Vagina (tissue), 2 donors: ENCODE data around the gene ARHGAP33. TPM values are rescaled to one million over a fixed set of nuclear protein-coding genes. Genes with fewer than 3 reads are reported as not detected.

Source experiments
- DNase-seq, 2 donors: peaks; one replicate each; pipeline ENCODE4 v3.0.0-alpha.2; 2017; ENCODE audit errors: extremely low spot score in 2 of 2
- H3K27ac ChIP-seq: fragments of 200-600 bp; sonication (generic); one replicate; pipeline ENCODE4 v1.5.1; 2019
- H3K27me3 ChIP-seq: fragments of 200-600 bp; sonication (generic); one replicate; pipeline ENCODE4 v1.5.1; 2019
- H3K36me3 ChIP-seq, 2 donors: fragments of 200-600 bp; sonication (generic); one replicate each; pipeline ENCODE4 v1.5.1; 2017 to 2019
- H3K4me1 ChIP-seq: fragments of 200-600 bp; sonication (generic); one replicate; pipeline ENCODE4 v1.5.1; 2019
- H3K4me3 ChIP-seq, 2 donors: fragments of 200-600 bp; sonication (generic); 1 replicate in 1 of 2; 2 replicates in 1 of 2; pipeline ENCODE4 v1.5.1; 2016 to 2019
- H3K9me3 ChIP-seq: fragments of 200-600 bp; sonication (generic); one replicate; pipeline ENCODE4 v1.5.1; 2019
- CTCF ChIP-seq, 3 experiments: fragments of 450-650 bp in 2 of 3; fragments of 200-600 bp in 1 of 3; sonication (generic) in 1 of 3; IDR thresholded peaks; one replicate each; pipeline ENCODE4 v1.5.1; 2017 to 2019; ENCODE audit warnings: antibody characterized with exemption in 3 of 3, mild to moderate bottlenecking in 2 of 3, moderate library complexity in 2 of 3
- POLR2A ChIP-seq, 2 donors: fragments of 450-650 bp; IDR thresholded peaks; one replicate each; pipeline ENCODE4 v1.6.1; 2017; ENCODE audit warnings: antibody characterized with exemption in 2 of 2, mild to moderate bottlenecking in 2 of 2, moderate library complexity in 2 of 2
- POLR2AphosphoS5 ChIP-seq, 2 donors: sonication (generic); formaldehyde crosslinking; IDR thresholded peaks; one replicate each; pipeline ENCODE4 v1.9.0; 2017; ENCODE audit warnings: antibody characterized with exemption in 2 of 2, mild to moderate bottlenecking in 2 of 2, low read depth in 1 of 2; ENCODE audit not compliant: insufficient read depth in 1 of 2
- intact Hi-C: fragments of 100-400 bp; cut with DNase I; formaldehyde crosslinking; loops from one replicate; pipeline ENCODE4 v1.15.1; 2023
- total RNA-seq: library from RNA; depleted of rRNA; stranded (reverse); fragments of >200 nt; gene quantifications from one replicate; pipeline ENCODE4 v1.2.3, GENCODE V29; 2016

The ARHGAP33 gene
- total RNA-seq, 1 donor from 2014 or later = 35.4 TPM

GRCh38 chr19:35773020-35773806, 2.2 kb upstream of the ARHGAP33 start:
- no peak for TF ChIP-seq CTCF (IDR thresholded peaks at IDR 0.05)
- no peak for TF ChIP-seq POLR2AphosphoS5 (IDR thresholded peaks at IDR 0.05; ENCODE audit: insufficient read depth in 1 of 2, low read depth in 1 of 2)
- TF ChIP-seq POLR2A (IDR thresholded peaks at IDR 0.05) = no peak
- H3K27ac ChIP-seq = no peak overlapping the region
- no peaks in the 10 kb centered on the region for H3K27me3 ChIP-seq
- intact Hi-C loops = loop anchor here (10.0 kb wide), 1 partner anchor 162 kb away; the partner anchor contains the start of gene LRFN3
- H3K9me3 ChIP-seq = no peaks in the 10 kb centered on the region
- no peak overlapping the region for H3K4me3 ChIP-seq
- peaks cover 0 to 2% of the 10 kb centered on the region in 2 donors for H3K36me3 ChIP-seq
- H3K4me1 ChIP-seq = peaks cover 20% of the 10 kb centered on the region
- DNase-seq = no peak

- H3K27me3 ChIP-seq = no peaks in the 10 kb centered on the region
- peak overlapping the region; percentile 57 to 87 for H3K4me3 ChIP-seq
Measured at GRCh38 chr19:35774274-35775045, 904 bp upstream of the ARHGAP33 start.

GRCh38 chr19:35775046-35775297, 392 bp upstream of the ARHGAP33 start:
- no peak for TF ChIP-seq CTCF (IDR thresholded peaks at IDR 0.05)
- no peak for TF ChIP-seq POLR2A (IDR thresholded peaks at IDR 0.05)
- TF ChIP-seq POLR2AphosphoS5 (IDR thresholded peaks at IDR 0.05; ENCODE audit: insufficient read depth in 1 of 2, low read depth in 1 of 2) = no peak
- H3K36me3 ChIP-seq = peaks cover 0 to 4% of the 10 kb centered on the region in 2 donors
- no peaks in the 10 kb centered on the region for H3K9me3 ChIP-seq
- intact Hi-C loops = loop anchor here (10.0 kb wide), 1 partner anchor 160 kb away; the partner anchor contains the start of gene LRFN3
- peaks cover 20% of the 10 kb centered on the region for H3K4me1 ChIP-seq
- no peaks in the 10 kb centered on the region for H3K27me3 ChIP-seq
- no peak for DNase-seq
- no peak overlapping the region for H3K27ac ChIP-seq
- H3K4me3 ChIP-seq = peak overlapping the region; percentile 57 to 87

More at GRCh38 chr19:35774274-35775045, 904 bp upstream of the ARHGAP33 start:
- TF ChIP-seq CTCF (IDR thresholded peaks at IDR 0.05) (no peak), POLR2AphosphoS5 (IDR thresholded peaks at IDR 0.05; ENCODE audit: insufficient read depth in 1 of 2, low read depth in 1 of 2) (no peak), POLR2A (IDR thresholded peaks at IDR 0.05) (no peak)
- peaks cover 0 to 4% of the 10 kb centered on the region in 2 donors for H3K36me3 ChIP-seq
- intact Hi-C loops = loop anchor here (10.0 kb wide), 1 partner anchor 160 kb away; the partner anchor contains the start of gene LRFN3
- no peak for DNase-seq
- H3K4me1 ChIP-seq = peaks cover 20% of the 10 kb centered on the region
- H3K27ac ChIP-seq = no peak overlapping the region
- no peaks in the 10 kb centered on the region for H3K9me3 ChIP-seq

GRCh38 chr19:35776102-35776788, 881 bp downstream of the ARHGAP33 start:
- Histone ChIP-seq H3K4me3 (peak overlapping the region; percentile 57 to 87), H3K4me1 (peaks cover 20% of the 10 kb centered on the region), H3K9me3 (no peaks in the 10 kb centered on the region), H3K27me3 (no peaks in the 10 kb centered on the region), H3K27ac (peak overlapping the region; percentile 46), H3K36me3 (peaks cover 0 to 17% of the 10 kb centered on the region in 2 donors)
- DNase-seq = no peak
- TF ChIP-seq POLR2AphosphoS5 (IDR thresholded peaks at IDR 0.05; ENCODE audit: insufficient read depth in 1 of 2, low read depth in 1 of 2) (no peak), POLR2A (IDR thresholded peaks at IDR 0.05) (no peak), CTCF (IDR thresholded peaks at IDR 0.05) (no peak)
- intact Hi-C loops = loop anchor here (10.0 kb wide), 1 partner anchor 159 kb away; the partner anchor contains the start of gene LRFN3
